Ishikawa (cell line): Measurements from ENCODE around the gene GRK3.

Experiments used
- CEBPB ChIP-seq: IDR thresholded peaks from 2 replicates; pipeline ENCODE4 v1.6.1; 2012
- CREB1 ChIP-seq: IDR thresholded peaks from 2 replicates; pipeline ENCODE4 v1.6.1; 2012; ENCODE audit warnings: low read depth
- EGR1 ChIP-seq: IDR thresholded peaks from 2 replicates; pipeline ENCODE4 v1.6.1; 2012
- EP300 ChIP-seq: IDR thresholded peaks from 2 replicates; pipeline ENCODE4 v1.6.1; 2012; ENCODE audit warnings: borderline replicate concordance
- FOXM1 ChIP-seq: IDR thresholded peaks from 2 replicates; pipeline ENCODE4 v1.6.1; 2012; ENCODE audit warnings: low read depth, borderline replicate concordance
- NFIC ChIP-seq: IDR thresholded peaks from 2 replicates; pipeline ENCODE4 v1.6.1; 2012
- RAD21 ChIP-seq: IDR thresholded peaks from 2 replicates; pipeline ENCODE4 v1.6.1; 2012; ENCODE audit warnings: low read depth
- REST ChIP-seq: IDR thresholded peaks from 2 replicates; pipeline ENCODE4 v1.6.1; 2012; ENCODE audit warnings: low read depth, mild to moderate bottlenecking
- TAF1 ChIP-seq: IDR thresholded peaks from 2 replicates; pipeline ENCODE4 v1.6.1; 2012; ENCODE audit warnings: low read depth, mild to moderate bottlenecking
- TCF12 ChIP-seq: IDR thresholded peaks from 2 replicates; pipeline ENCODE4 v1.6.1; 2012; ENCODE audit warnings: low read depth
- TEAD4 ChIP-seq: IDR thresholded peaks from 2 replicates; pipeline ENCODE4 v1.6.1; 2012
- YY1 ChIP-seq: IDR thresholded peaks from 2 replicates; pipeline ENCODE4 v1.6.1; 2012; ENCODE audit warnings: low read depth
- ZBTB7A ChIP-seq: IDR thresholded peaks from 2 replicates; pipeline ENCODE4 v1.6.1; 2012; ENCODE audit warnings: low read depth
- TF ChIP-seq, protein P1 (sequence below): IDR thresholded peaks from 2 replicates; pipeline ENCODE4 v1.6.1; 2012
- TF ChIP-seq, protein P2 (sequence below): IDR thresholded peaks from 2 replicates; pipeline ENCODE4 v1.6.1; 2012

GRK3 gene

DNA sequence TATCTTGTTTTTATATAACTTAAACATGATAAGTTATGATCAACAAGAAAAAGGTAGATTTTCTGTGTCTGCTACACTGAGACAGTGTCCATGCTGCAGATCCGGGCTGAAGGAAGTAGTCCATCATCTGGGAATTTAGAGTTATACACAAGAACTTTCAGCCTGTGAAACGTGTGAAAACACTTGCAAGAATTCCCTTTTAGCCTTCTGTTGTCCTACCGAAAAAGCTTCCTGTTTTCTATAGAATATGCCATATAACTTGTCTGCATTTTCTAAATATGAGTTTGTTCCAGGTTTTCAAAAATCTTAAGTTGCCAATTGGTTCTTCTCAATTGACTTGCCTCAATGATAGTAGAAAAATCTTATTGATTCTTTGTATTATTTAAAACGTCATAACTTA, 113.2 kb downstream of the GRK3 start:
- no peak for TF ChIP-seq EGR1
- TF ChIP-seq, protein P1, sequence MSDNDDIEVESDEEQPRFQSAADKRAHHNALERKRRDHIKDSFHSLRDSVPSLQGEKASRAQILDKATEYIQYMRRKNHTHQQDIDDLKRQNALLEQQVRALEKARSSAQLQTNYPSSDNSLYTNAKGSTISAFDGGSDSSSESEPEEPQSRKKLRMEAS = no peak
- TF ChIP-seq EP300 = no peak
- TF ChIP-seq, protein P2, sequence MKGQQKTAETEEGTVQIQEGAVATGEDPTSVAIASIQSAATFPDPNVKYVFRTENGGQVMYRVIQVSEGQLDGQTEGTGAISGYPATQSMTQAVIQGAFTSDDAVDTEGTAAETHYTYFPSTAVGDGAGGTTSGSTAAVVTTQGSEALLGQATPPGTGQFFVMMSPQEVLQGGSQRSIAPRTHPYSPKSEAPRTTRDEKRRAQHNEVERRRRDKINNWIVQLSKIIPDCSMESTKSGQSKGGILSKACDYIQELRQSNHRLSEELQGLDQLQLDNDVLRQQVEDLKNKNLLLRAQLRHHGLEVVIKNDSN = no peak
- TF ChIP-seq NFIC = no peak
- TF ChIP-seq FOXM1 = no peak
- TF ChIP-seq TEAD4 = no peak
- no peak for TF ChIP-seq REST
- TF ChIP-seq CEBPB = no peak
- no peak for TF ChIP-seq ZBTB7A
- TF ChIP-seq RAD21 = no peak
- no peak for TF ChIP-seq CREB1
- TF ChIP-seq YY1 = no peak
- no peak for TF ChIP-seq TCF12
- TF ChIP-seq TAF1 = no peak

DNA sequence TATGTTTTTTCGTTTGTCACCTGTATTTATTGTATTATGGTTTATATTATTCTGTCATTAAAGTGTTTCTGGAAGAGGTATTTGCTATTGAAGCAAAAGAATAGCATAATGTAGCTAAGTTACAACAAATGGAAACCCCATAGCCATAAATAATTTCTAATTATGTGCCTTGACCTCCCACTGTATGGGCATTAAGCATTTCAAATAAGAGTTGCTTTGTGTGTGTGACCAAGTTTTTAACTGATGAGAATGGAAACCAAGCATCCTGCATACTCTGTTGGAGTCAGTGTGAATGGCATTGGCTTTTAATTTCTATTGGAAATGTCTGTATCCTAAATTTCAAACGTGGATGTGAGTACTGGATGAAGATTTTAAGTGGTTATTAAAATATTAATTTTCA, 115.6 kb downstream of the GRK3 start:
- TF ChIP-seq FOXM1 (no peak), TAF1 (no peak), YY1 (no peak), EP300 (no peak), EGR1 (no peak)

- TF ChIP-seq FOXM1 (no peak), TEAD4 (no peak), ZBTB7A (no peak), TAF1 (no peak), REST (no peak), NFIC (no peak), CEBPB (no peak), EP300 (no peak), TCF12 (no peak), EGR1 (no peak), RAD21 (no peak)
- TF ChIP-seq, protein P1 = no peak
- TF ChIP-seq, protein P2 = no peak
These were observed 116.5 kb downstream of the GRK3 start for GRCh38 chr22:25680956-25681355.

DNA sequence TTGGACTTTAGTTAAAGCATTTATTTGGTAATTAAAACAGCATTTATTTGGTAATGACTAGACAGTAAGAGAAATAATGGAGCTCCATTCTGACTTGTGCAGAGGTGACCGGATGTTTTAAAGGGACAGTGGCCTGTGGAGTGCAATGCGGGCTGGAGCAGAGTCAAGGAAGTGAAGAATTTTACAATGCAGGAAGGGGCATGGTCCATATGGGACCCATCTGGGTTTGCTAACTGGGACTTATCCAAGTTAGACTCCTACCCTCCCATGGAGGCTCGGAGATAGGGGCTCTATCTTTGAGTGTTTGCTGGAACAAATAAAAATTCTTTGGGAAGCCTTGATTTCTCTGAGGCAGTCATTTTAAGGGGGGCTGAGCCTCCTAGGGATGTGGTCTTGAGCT, 117.6 kb downstream of the GRK3 start:
- TF ChIP-seq NFIC (no peak), YY1 (no peak), REST (no peak), ZBTB7A (no peak), TEAD4 (no peak), EP300 (no peak), CREB1 (no peak), CEBPB (no peak)
- TF ChIP-seq, protein P2 = no peak
- TF ChIP-seq, protein P1 = no peak

DNA sequence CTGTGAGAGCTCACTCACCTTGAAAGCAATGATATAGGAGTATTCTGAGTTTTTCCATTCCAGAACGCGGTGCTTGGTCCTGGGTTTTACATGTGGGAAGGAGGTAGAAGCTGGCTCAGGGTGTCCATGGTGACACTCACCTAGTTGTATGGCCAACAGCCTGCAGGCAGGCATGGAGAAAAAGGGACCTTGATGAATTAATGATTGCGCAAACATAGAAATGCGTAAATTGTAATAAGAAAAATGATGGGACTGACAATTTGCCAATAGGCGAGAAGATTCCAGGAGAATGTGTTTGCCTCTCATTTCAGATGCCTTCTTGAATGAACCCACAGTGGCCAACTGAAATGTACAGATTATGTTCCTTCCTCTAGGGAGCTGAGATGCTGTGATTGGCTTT, 124.2 kb downstream of the GRK3 start:
- no peak for TF ChIP-seq RAD21
- no peak for TF ChIP-seq EP300
- no peak for TF ChIP-seq CREB1
- TF ChIP-seq YY1 = no peak
- no peak for TF ChIP-seq FOXM1
